Breast epithelium (tissue), 3 donors: ENCODE results near the gene MAML3.

Experiments
- CTCF ChIP-seq, 3 donors: fragments of 450-650 bp; IDR thresholded peaks; one replicate each; pipeline ENCODE4 v1.5.1; 2016 to 2017; ENCODE audit warnings: antibody characterized with exemption in 3 of 3, mild to moderate bottlenecking in 3 of 3, moderate library complexity in 3 of 3
- POLR2A ChIP-seq: fragments of 450-650 bp; IDR thresholded peaks from one replicate; pipeline ENCODE4 v1.6.1; 2016; ENCODE audit warnings: antibody characterized with exemption, mild to moderate bottlenecking, moderate library complexity
- POLR2AphosphoS5 ChIP-seq, 3 donors: sonication (generic); formaldehyde crosslinking; IDR thresholded peaks; one replicate each; pipeline ENCODE4 v1.6.1; 2017; ENCODE audit warnings: antibody characterized with exemption in 3 of 3

DNA sequence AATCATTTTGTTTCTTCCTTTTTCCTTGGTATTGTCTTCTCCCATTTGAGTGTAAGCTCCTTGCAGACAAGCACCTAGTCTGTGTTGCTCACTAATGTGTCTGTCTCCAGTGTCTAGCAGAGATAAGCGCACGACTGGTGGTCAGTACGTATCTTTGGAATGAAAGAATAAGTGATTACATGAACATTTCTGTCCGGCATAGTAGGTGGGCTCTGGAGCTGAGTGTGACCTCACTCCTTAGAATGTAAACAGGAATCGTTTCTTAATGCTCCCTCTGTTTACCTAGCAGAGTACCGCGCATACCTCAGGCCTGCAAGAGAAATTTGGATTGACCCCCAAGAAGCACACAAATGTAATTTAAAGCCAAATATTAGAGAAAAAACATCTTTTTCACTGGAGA is 235.4 kb downstream of the MAML3 start:
- no peak for TF ChIP-seq POLR2A
- no peak for TF ChIP-seq CTCF (IDR thresholded peaks at IDR 0.05)
- no peak for TF ChIP-seq POLR2AphosphoS5 (IDR thresholded peaks at IDR 0.05)
